ENCODE results near the gene NUMA1. TPM values are rescaled to one million over a fixed set of nuclear protein-coding genes. Genes with fewer than 3 reads are reported as not detected.

The NUMA1 gene
- total RNA-seq, 4 donors from 2014 or later: 345 to 650 (median 380) TPM

GRCh38 chr11:72100462-72100861, 20.1 kb upstream of the NUMA1 start:
- WGBS, 2 donors: 76 to 79% methylated on average over 1 of the region's 1 CpG
- no peak for TF ChIP-seq CTCF (IDR thresholded peaks at IDR 0.05)
- TF ChIP-seq POLR2A (IDR thresholded peaks at IDR 0.05): no peak
- no peaks in the 10 kb centered on the region for H3K9me3 ChIP-seq

GRCh38 chr11:72100009-72100408, 19.7 kb upstream of the NUMA1 start:
- no peak for DNase-seq (ENCODE audit: low spot score in 2 of 2)
- H3K27ac ChIP-seq: no peak overlapping the region
- no peak overlapping the region for H3K4me3 ChIP-seq
- peaks cover 0 to 60% (median 21%) of the 10 kb centered on the region in 3 donors for H3K36me3 ChIP-seq
- no peaks in the 10 kb centered on the region for H3K9me3 ChIP-seq
- TF ChIP-seq POLR2A (IDR thresholded peaks at IDR 0.05) (no peak), EP300 (IDR thresholded peaks at IDR 0.05) (no peak), CTCF (IDR thresholded peaks at IDR 0.05) (no peak)
- H3K4me1 ChIP-seq: peaks cover 2 to 45% (median 25%) of the 10 kb centered on the region in 4 donors
- WGBS, 2 donors: 76 to 78% methylated on average over 3 of the region's 3 CpGs
- no peaks in the 10 kb centered on the region for H3K27me3 ChIP-seq

More at GRCh38 chr11:72100462-72100861, 20.1 kb upstream of the NUMA1 start:
- DNase-seq (ENCODE audit: low spot score in 2 of 2): no peak
- Histone ChIP-seq H3K27me3 (no peaks in the 10 kb centered on the region), H3K36me3 (peaks cover 0 to 56% (median 21%) of the 10 kb centered on the region in 3 donors), H3K4me1 (peaks cover 2 to 45% (median 25%) of the 10 kb centered on the region in 4 donors), H3K4me3 (no peak overlapping the region), H3K27ac (peak overlapping the region in 2 of 4 donors; percentile 15 to 48)

- H3K36me3 ChIP-seq: peaks cover 0 to 73% (median 21%) of the 10 kb centered on the region in 3 donors
- peaks cover 2 to 40% (median 23%) of the 10 kb centered on the region in 4 donors for H3K4me1 ChIP-seq
- WGBS, 2 donors: 100% methylated on average over 1 to 3 of the region's 3 CpGs
- no peak for DNase-seq (ENCODE audit: low spot score in 2 of 2)
- H3K9me3 ChIP-seq: no peaks in the 10 kb centered on the region
- no peak overlapping the region for H3K27ac ChIP-seq
- no peaks in the 10 kb centered on the region for H3K27me3 ChIP-seq
- no peak overlapping the region for H3K4me3 ChIP-seq
- no peak for TF ChIP-seq POLR2A (IDR thresholded peaks at IDR 0.05)
- no peak for TF ChIP-seq EP300 (IDR thresholded peaks at IDR 0.05)
- no peak for TF ChIP-seq CTCF (IDR thresholded peaks at IDR 0.05)
Measured at GRCh38 chr11:72098741-72099140, 18.4 kb upstream of the NUMA1 start.

- Histone ChIP-seq H3K27me3 (no peaks in the 10 kb centered on the region), H3K4me3 (no peak overlapping the region), H3K4me1 (peaks cover 0 to 15% (median 7%) of the 10 kb centered on the region in 4 donors), H3K9me3 (no peaks in the 10 kb centered on the region), H3K27ac (peak overlapping the region in 3 of 4 donors; percentile 34 to 59 (median 54)), H3K36me3 (peaks cover 0 to 60% (median 0%) of the 10 kb centered on the region in 3 donors)
- peak in 1 of 2 donors; percentile 67 for TF ChIP-seq EP300 (IDR thresholded peaks at IDR 0.05)
- peak; percentile 71 to 95 (median 86) for TF ChIP-seq CTCF (IDR thresholded peaks at IDR 0.05)
- TF ChIP-seq POLR2A (IDR thresholded peaks at IDR 0.05): no peak
- peak; percentile 54 to 91 for DNase-seq (ENCODE audit: low spot score in 2 of 2)
- 24 to 25% methylated on average over 4 of the region's 4 CpGs for WGBS, 2 donors
Measured at GRCh38 chr11:72091292-72091691, 10.9 kb upstream of the NUMA1 start.

DNA sequence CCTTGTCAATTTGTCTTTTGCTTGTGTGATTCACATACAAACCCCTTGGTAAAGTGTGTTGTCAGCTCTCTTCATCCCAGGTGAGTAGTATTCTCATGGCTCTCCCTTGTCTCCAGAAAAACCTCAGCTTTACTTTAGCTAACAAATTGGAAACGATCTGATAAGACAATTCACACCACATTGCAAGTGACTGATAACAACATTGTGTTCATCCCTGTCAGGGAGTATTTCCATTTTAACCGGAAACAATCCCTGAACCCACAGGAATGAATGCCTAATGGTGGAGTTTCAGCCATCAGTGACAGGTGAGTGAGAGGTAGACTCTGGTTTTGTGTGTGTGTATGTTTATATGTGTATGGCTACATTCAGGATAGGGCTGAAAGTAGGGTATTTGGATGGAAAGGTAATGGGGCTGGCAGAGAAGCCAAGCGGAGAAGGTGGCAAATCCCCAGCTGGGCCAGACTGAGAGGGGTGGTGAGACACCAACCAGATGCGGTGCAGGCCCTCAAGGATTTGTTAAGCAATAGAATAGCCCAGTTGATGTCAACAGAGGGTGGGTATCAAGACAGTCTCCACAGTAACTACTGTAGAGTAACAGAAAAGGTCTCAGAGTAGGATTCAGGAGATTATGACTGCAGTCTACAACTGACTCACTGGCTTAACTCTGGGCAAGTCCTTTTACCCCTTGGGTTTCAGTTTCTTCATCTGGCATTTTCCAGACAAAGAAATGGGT, 7.9 kb upstream of the NUMA1 start:
- H3K4me1 ChIP-seq: peaks cover 0 to 15% (median 7%) of the 10 kb centered on the region in 4 donors
- no peaks in the 10 kb centered on the region for H3K9me3 ChIP-seq
- 88 to 93% methylated on average over 4 of the region's 4 CpGs for WGBS, 2 donors
- no peak overlapping the region for H3K27ac ChIP-seq
- no peak for DNase-seq (ENCODE audit: low spot score in 2 of 2)
- TF ChIP-seq EP300 (IDR thresholded peaks at IDR 0.05) (no peak), CTCF (IDR thresholded peaks at IDR 0.05) (no peak), POLR2A (IDR thresholded peaks at IDR 0.05) (no peak)
- H3K4me3 ChIP-seq: no peak overlapping the region
- no peaks in the 10 kb centered on the region for H3K27me3 ChIP-seq
- peaks cover 0 to 38% (median 0%) of the 10 kb centered on the region in 3 donors for H3K36me3 ChIP-seq

Measured in tibial nerve (tissue), 4 donors.